ENCODE measurements around the gene STAT6. TPM values are rescaled to one million over a fixed set of nuclear protein-coding genes. Genes with fewer than 3 reads are reported as not detected.

The STAT6 gene
- total and polyA plus RNA-seq, 2 of the 8 experiments (the other 6 are each of a cell fraction or from before 2014, with no cell fraction given): 32.9 to 38.7 TPM

DNA sequence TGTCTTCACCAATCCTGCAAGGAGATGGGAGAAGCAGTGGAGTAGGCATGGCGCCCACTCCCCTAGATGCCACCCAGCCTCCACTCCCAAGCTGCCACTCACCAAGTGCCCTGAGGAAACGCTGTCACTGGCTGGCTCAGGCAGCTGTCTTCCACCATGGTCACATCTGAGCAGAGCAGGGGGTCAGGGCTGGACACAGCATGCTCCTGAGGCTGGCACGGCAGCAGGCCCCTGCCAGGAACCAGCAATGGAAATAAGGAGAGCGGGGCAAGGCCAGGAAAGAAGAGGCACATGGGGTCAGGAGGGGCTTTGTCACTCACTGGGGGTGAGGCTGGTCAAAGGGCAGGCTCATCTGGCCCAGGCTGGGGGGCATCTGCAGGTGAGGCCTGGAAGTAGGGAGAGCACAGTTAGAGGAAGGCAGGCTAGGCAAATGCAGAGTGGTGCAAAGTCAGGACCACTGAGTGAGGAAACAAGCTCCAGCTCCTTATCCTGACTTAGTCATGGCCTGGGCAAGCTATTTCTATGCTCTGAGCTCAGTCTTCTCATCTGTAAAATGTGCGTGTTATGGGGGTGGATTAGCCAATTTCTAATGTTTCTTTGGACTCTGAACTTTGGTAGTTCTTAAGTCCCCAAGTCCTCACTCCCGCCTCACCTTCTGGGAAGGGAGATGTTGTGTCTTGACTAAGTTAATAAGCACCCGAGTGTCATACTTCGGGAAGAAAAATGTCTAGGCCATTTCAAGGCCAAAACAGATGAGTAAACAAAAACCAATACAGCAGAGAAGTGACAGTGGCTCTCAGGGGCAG is 14.2 kb downstream of the STAT6 start (continued):
- TF ChIP-seq RBBP5 (IDR thresholded peaks at IDR 0.05; ENCODE audit: borderline replicate concordance, low read depth, low read length) (no peak), CHD1 (IDR thresholded peaks at IDR 0.05; ENCODE audit: low read depth, low read length) (no peak), TAF1 (IDR thresholded peaks at IDR 0.05; ENCODE audit: low read depth, low read length) (no peak), KDM4A (IDR thresholded peaks at IDR 0.05; ENCODE audit: low read depth, low read length, severe bottlenecking) (no peak), SIRT6 (IDR thresholded peaks at IDR 0.05; ENCODE audit: low read length) (no peak), EP300 (IDR thresholded peaks at IDR 0.05; ENCODE audit: borderline replicate concordance in 1 of 2, low read depth in 2 of 2, low read length in 2 of 2) (no peak), GTF2F1 (IDR thresholded peaks at IDR 0.05; ENCODE audit: borderline replicate concordance, low read depth, low read length) (no peak)
- TF ChIP-seq, protein P1, sequence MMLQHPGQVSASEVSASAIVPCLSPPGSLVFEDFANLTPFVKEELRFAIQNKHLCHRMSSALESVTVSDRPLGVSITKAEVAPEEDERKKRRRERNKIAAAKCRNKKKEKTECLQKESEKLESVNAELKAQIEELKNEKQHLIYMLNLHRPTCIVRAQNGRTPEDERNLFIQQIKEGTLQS (IDR thresholded peaks at IDR 0.05; ENCODE audit: insufficient read depth, low read depth, low read length): no peak
- TF ChIP-seq, protein P2, sequence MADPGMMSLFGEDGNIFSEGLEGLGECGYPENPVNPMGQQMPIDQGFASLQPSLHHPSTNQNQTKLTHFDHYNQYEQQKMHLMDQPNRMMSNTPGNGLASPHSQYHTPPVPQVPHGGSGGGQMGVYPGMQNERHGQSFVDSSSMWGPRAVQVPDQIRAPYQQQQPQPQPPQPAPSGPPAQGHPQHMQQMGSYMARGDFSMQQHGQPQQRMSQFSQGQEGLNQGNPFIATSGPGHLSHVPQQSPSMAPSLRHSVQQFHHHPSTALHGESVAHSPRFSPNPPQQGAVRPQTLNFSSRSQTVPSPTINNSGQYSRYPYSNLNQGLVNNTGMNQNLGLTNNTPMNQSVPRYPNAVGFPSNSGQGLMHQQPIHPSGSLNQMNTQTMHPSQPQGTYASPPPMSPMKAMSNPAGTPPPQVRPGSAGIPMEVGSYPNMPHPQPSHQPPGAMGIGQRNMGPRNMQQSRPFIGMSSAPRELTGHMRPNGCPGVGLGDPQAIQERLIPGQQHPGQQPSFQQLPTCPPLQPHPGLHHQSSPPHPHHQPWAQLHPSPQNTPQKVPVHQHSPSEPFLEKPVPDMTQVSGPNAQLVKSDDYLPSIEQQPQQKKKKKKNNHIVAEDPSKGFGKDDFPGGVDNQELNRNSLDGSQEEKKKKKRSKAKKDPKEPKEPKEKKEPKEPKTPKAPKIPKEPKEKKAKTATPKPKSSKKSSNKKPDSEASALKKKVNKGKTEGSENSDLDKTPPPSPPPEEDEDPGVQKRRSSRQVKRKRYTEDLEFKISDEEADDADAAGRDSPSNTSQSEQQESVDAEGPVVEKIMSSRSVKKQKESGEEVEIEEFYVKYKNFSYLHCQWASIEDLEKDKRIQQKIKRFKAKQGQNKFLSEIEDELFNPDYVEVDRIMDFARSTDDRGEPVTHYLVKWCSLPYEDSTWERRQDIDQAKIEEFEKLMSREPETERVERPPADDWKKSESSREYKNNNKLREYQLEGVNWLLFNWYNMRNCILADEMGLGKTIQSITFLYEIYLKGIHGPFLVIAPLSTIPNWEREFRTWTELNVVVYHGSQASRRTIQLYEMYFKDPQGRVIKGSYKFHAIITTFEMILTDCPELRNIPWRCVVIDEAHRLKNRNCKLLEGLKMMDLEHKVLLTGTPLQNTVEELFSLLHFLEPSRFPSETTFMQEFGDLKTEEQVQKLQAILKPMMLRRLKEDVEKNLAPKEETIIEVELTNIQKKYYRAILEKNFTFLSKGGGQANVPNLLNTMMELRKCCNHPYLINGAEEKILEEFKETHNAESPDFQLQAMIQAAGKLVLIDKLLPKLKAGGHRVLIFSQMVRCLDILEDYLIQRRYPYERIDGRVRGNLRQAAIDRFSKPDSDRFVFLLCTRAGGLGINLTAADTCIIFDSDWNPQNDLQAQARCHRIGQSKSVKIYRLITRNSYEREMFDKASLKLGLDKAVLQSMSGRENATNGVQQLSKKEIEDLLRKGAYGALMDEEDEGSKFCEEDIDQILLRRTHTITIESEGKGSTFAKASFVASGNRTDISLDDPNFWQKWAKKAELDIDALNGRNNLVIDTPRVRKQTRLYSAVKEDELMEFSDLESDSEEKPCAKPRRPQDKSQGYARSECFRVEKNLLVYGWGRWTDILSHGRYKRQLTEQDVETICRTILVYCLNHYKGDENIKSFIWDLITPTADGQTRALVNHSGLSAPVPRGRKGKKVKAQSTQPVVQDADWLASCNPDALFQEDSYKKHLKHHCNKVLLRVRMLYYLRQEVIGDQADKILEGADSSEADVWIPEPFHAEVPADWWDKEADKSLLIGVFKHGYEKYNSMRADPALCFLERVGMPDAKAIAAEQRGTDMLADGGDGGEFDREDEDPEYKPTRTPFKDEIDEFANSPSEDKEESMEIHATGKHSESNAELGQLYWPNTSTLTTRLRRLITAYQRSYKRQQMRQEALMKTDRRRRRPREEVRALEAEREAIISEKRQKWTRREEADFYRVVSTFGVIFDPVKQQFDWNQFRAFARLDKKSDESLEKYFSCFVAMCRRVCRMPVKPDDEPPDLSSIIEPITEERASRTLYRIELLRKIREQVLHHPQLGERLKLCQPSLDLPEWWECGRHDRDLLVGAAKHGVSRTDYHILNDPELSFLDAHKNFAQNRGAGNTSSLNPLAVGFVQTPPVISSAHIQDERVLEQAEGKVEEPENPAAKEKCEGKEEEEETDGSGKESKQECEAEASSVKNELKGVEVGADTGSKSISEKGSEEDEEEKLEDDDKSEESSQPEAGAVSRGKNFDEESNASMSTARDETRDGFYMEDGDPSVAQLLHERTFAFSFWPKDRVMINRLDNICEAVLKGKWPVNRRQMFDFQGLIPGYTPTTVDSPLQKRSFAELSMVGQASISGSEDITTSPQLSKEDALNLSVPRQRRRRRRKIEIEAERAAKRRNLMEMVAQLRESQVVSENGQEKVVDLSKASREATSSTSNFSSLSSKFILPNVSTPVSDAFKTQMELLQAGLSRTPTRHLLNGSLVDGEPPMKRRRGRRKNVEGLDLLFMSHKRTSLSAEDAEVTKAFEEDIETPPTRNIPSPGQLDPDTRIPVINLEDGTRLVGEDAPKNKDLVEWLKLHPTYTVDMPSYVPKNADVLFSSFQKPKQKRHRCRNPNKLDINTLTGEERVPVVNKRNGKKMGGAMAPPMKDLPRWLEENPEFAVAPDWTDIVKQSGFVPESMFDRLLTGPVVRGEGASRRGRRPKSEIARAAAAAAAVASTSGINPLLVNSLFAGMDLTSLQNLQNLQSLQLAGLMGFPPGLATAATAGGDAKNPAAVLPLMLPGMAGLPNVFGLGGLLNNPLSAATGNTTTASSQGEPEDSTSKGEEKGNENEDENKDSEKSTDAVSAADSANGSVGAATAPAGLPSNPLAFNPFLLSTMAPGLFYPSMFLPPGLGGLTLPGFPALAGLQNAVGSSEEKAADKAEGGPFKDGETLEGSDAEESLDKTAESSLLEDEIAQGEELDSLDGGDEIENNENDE (IDR thresholded peaks at IDR 0.05; ENCODE audit: insufficient replicate concordance, low read length): no peak

Data from H1 (cell line).